Panc1 (cell line): Measurements from ENCODE around the gene TMEM92. TPM values are rescaled to one million over a fixed set of nuclear protein-coding genes. Genes with fewer than 3 reads are reported as not detected.

Source experiments
- ATAC-seq: fragments of 200-7000 bp; cut with Tn5 transposase; 2 replicates; pipeline ENCODE4 v1.9.1; 2020; ENCODE audit warnings: mild to moderate bottlenecking, moderate library complexity
- BruUV-seq: library from RNA; stranded (reverse); fragments of 400-500 nt; replicated peaks from 2 replicates; lab custom pipeline; 2021; lab: Mats Ljungman, UMichigan
- CTCF ChIA-PET: fragments of 300-600 bp; sonication (Branson Sonifier 250); formaldehyde crosslinking; loops from one replicate; lab custom pipeline; 2022; ENCODE audit warnings: antibody characterized with exemption; lab: Charles Lee
- POLR2A ChIA-PET: fragments of 300-600 bp; sonication (Branson Sonifier 250); formaldehyde crosslinking; loops from one replicate; lab custom pipeline; 2022; ENCODE audit warnings: antibody characterized with exemption; lab: Charles Lee
- DNase-seq: peaks from one replicate; pipeline ENCODE4 v3.0.0-alpha.2; 2010; ENCODE audit warnings: low read depth, low spot score
- H3K27ac ChIP-seq: 2 replicates; pipeline ENCODE4 v1.5.1; 2011; ENCODE audit warnings: mild to moderate bottlenecking, low read length, inconsistent platforms
- H3K27me3 ChIP-seq: fragments of 200-500 bp; sonication (Bioruptor generic); 2 replicates; pipeline ENCODE4 v1.6.0; 2014; ENCODE audit warnings: low read length, inconsistent platforms; ENCODE audit not compliant: control insufficient read depth, insufficient read depth
- H3K36me3 ChIP-seq: fragments of 200-500 bp; sonication (Bioruptor generic); 2 replicates; pipeline ENCODE4 v1.5.1; 2014; ENCODE audit warnings: inconsistent platforms, mild to moderate bottlenecking, low read length, moderate library complexity; ENCODE audit not compliant: control insufficient read depth, insufficient read depth
- H3K4me1 ChIP-seq: 2 replicates; pipeline ENCODE4 v1.5.1; 2011; ENCODE audit warnings: inconsistent platforms, mild to moderate bottlenecking, low read length, moderate library complexity; ENCODE audit not compliant: control insufficient read depth, insufficient read depth
- H3K4me3 ChIP-seq, 2 experiments: 2 replicates each; pipeline ENCODE4 v1.5.1; 2011 to 2012; ENCODE audit warnings: low read depth in 2 of 2, low read length in 2 of 2, mild to moderate bottlenecking in 2 of 2, inconsistent platforms in 1 of 2, moderate library complexity in 1 of 2
- H3K9me3 ChIP-seq: fragments of 200-500 bp; sonication (Bioruptor generic); 2 replicates; pipeline ENCODE4 v1.5.1; 2014; ENCODE audit warnings: low read depth, mild to moderate bottlenecking, inconsistent platforms, low read length, moderate library complexity; ENCODE audit not compliant: control insufficient read depth, insufficient read depth
- CTCF ChIP-seq: fragments of 450-650 bp; IDR thresholded peaks from 2 replicates; pipeline ENCODE4 v1.5.1; 2017; ENCODE audit warnings: mild to moderate bottlenecking
- POLR2AphosphoS5 ChIP-seq: IDR thresholded peaks from 2 replicates; pipeline ENCODE4 v1.6.1; 2012; ENCODE audit warnings: mild to moderate bottlenecking, low read depth, low read length, moderate library complexity
- REST ChIP-seq, 2 experiments: IDR thresholded peaks; 2 replicates each; pipeline ENCODE4 v1.6.1; 2011 to 2012; ENCODE audit warnings: low read depth in 2 of 2, control low read depth in 1 of 2, low read length in 1 of 2, mild to moderate bottlenecking in 1 of 2, moderate library complexity in 1 of 2; ENCODE audit not compliant: insufficient read depth in 1 of 2
- SIN3A ChIP-seq: IDR thresholded peaks from 2 replicates; pipeline ENCODE4 v1.6.1; 2012; ENCODE audit warnings: low read depth, mild to moderate bottlenecking, low read length, moderate library complexity, borderline replicate concordance; ENCODE audit not compliant: insufficient read depth
- TCF7L2 ChIP-seq: IDR thresholded peaks from 2 replicates; pipeline ENCODE4 v1.6.1; 2011; ENCODE audit warnings: mild to moderate bottlenecking, low read depth, low read length, inconsistent platforms
- in situ Hi-C: cut with HindIII; loops from 2 replicates; pipeline ENCODE4 v1.10.0; 2016; ENCODE audit warnings: low sequenced_read_pairs, low pct_unique_long_range_greater_than_20kb
- intact Hi-C: fragments of 100-400 bp; cut with micrococcal nuclease; formaldehyde crosslinking; loops from one replicate; pipeline ENCODE4 v1.10.0; 2022; ENCODE audit not compliant: unreplicated experiment
- total RNA-seq: library from RNA; stranded (reverse); gene quantifications from one replicate; pipeline ENCODE4 v1.2.1, GENCODE V29; 2021; ENCODE audit not compliant: unreplicated experiment

TMEM92 gene
- total RNA-seq, 1 experiment from 2014 or later, result 0.54 TPM

GRCh38 chr17:50318501-50319285, 44.4 kb downstream of the TMEM92 start:
- H3K27ac ChIP-seq, result no peak overlapping the region
- no peaks in the 10 kb centered on the region for H3K9me3 ChIP-seq
- H3K4me3 ChIP-seq, result no peak overlapping the region
- ATAC-seq (no peak), DNase-seq (no peak)
- POLR2A ChIA-PET, result no interaction called here
- no peaks in the 10 kb centered on the region for H3K36me3 ChIP-seq
- H3K4me1 ChIP-seq, result no peaks in the 10 kb centered on the region
- intact Hi-C loops, result no loop called here
- BruUV-seq, result no TSS peak
- peaks cover 4% of the 10 kb centered on the region; the same call in 1 of the 2 replicates for H3K27me3 ChIP-seq
- CTCF ChIA-PET, result no interaction called here
- TF ChIP-seq POLR2AphosphoS5, result no peak
- TF ChIP-seq TCF7L2, result no peak
- no peak for TF ChIP-seq SIN3A
- no peak for TF ChIP-seq REST (IDR thresholded peaks at IDR 0.05; ENCODE audit: insufficient read depth in 1 of 2, low read depth in 2 of 2, low read length in 1 of 2)
- no peak for TF ChIP-seq CTCF
- in situ Hi-C loops, result no loop called here

GRCh38 chr17:50319306-50320004, 45.2 kb downstream of the TMEM92 start:
- Histone ChIP-seq H3K27ac (no peak overlapping the region), H3K9me3 (no peaks in the 10 kb centered on the region), H3K36me3 (no peaks in the 10 kb centered on the region), H3K4me3 (no peak overlapping the region), H3K27me3 (peaks cover 4% of the 10 kb centered on the region; the same call in 1 of the 2 replicates), H3K4me1 (no peaks in the 10 kb centered on the region)
- no TSS peak for BruUV-seq
- no peak for ATAC-seq
- in situ Hi-C loops (no loop called here), intact Hi-C loops (no loop called here)
- ChIA-PET CTCF (interaction anchor here (1.0 kb wide), 1 partner anchor 59 kb away, joined by 3 read pairs; no protein-coding TSS in a partner anchor), POLR2A (no interaction called here)
- no peak for DNase-seq
- no peak for TF ChIP-seq POLR2AphosphoS5
- no peak for TF ChIP-seq SIN3A
- no peak for TF ChIP-seq TCF7L2
- TF ChIP-seq REST (IDR thresholded peaks at IDR 0.05; ENCODE audit: insufficient read depth in 1 of 2, low read depth in 2 of 2, low read length in 1 of 2), result no peak
- TF ChIP-seq CTCF, result no peak
